HCT116 (cell line): ENCODE data around the gene FAM221B. TPM values are rescaled to one million over a fixed set of nuclear protein-coding genes. Genes with fewer than 3 reads are reported as not detected.

ENCODE experiments used
- ATAC-seq: fragments of 200-7000 bp; cut with Tn5 transposase; 2 replicates; pipeline ENCODE4 v1.9.1; 2020; ENCODE audit warnings: mild to moderate bottlenecking, moderate library complexity
- BruUV-seq: library from RNA; stranded (reverse); fragments of 400-500 nt; replicated peaks from 2 replicates; lab custom pipeline; 2021; lab: Mats Ljungman, UMichigan
- CTCF ChIA-PET: fragments of 300-600 bp; sonication (Branson Sonifier 250); formaldehyde crosslinking; loops from one replicate; lab custom pipeline; 2021; ENCODE audit warnings: antibody characterized with exemption; lab: Charles Lee
- POLR2A ChIA-PET: fragments of 300-600, 350-600 bp; sonication (Branson Sonifier 250); formaldehyde crosslinking; loops from one replicate; lab custom pipeline; 2021; ENCODE audit warnings: antibody characterized with exemption; lab: Charles Lee
- RAD21 ChIA-PET, 2 experiments: fragments of 300-600 bp; sonication (Branson Sonifier 250); formaldehyde crosslinking; loops; one replicate each; lab custom pipeline; 2023; ENCODE audit warnings: low total read pairs in 2 of 2; ENCODE audit not compliant: uncharacterized antibody in 2 of 2, unreplicated experiment in 2 of 2, low non-redundant PET in 1 of 2; lab: Charles Lee
- DNase-seq: peaks from one replicate; pipeline ENCODE4 v3.0.0-alpha.2; 2010; ENCODE audit warnings: low read depth, low spot score
- H2AFZ ChIP-seq: fragments of 200-600 bp; shearing (Covaris generic), sonication (generic); 2 replicates; pipeline ENCODE4 v1.6.1; 2017; ENCODE audit warnings: low read depth, mixed run types, mixed read lengths, antibody characterized with exemption, low read length; ENCODE audit not compliant: poor library complexity, severe bottlenecking
- H3K27ac ChIP-seq: 2 replicates; pipeline ENCODE4 v1.5.1; 2012; ENCODE audit warnings: low read depth, low read length
- H3K27me3 ChIP-seq: fragments of 200-600 bp; sonication (generic); 2 replicates; pipeline ENCODE4 v1.6.1; 2016; ENCODE audit warnings: mixed run types, low read length, mixed read lengths; ENCODE audit not compliant: insufficient read depth
- H3K36me3 ChIP-seq, 2 experiments: fragments of 200-500 bp in 1 of 2; fragments of 200-600 bp in 1 of 2; sonication (Bioruptor generic) in 1 of 2; sonication (generic) in 1 of 2; 2 replicates each; pipeline versions ENCODE4 v1.5.1 to v1.6.1; 2014 to 2016; ENCODE audit warnings: low read length in 2 of 2, inconsistent platforms in 1 of 2, mixed read lengths in 1 of 2, mixed run types in 1 of 2; ENCODE audit not compliant: insufficient read depth in 2 of 2, control insufficient read depth in 1 of 2
- H3K4me1 ChIP-seq, 2 experiments: fragments of 200-600 bp in 1 of 2; sonication (generic) in 1 of 2; 2 replicates each; pipeline versions ENCODE4 v1.5.1 to v1.6.1; 2012 to 2017; ENCODE audit warnings: low read length in 2 of 2, inconsistent platforms in 1 of 2, mild to moderate bottlenecking in 1 of 2, mixed read lengths in 1 of 2, mixed run types in 1 of 2, moderate library complexity in 1 of 2; ENCODE audit not compliant: insufficient read depth in 2 of 2, control insufficient read depth in 1 of 2
- H3K4me2 ChIP-seq: fragments of 200-600 bp; sonication (generic); 2 replicates; pipeline ENCODE4 v1.6.1; 2017; ENCODE audit warnings: mixed run types, low read length, mixed read lengths
- H3K4me3 ChIP-seq, 2 experiments: fragments of 200-600 bp in 1 of 2; sonication (generic) in 1 of 2; replicated peaks in 1 of 2; 2 replicates each; pipeline ENCODE4 v1.5.1; 2011 to 2016; ENCODE audit warnings: low read length in 2 of 2, control low read depth in 1 of 2, low read depth in 1 of 2, mild to moderate bottlenecking in 1 of 2, mixed read lengths in 1 of 2, mixed run types in 1 of 2
- H3K79me2 ChIP-seq: fragments of 200-600 bp; sonication (generic); 2 replicates; pipeline ENCODE4 v1.6.1; 2017; ENCODE audit warnings: mild to moderate bottlenecking, mixed run types, low read length, moderate library complexity, mixed read lengths; ENCODE audit not compliant: insufficient read depth
- H3K9ac ChIP-seq: fragments of 200-600 bp; sonication (generic); 2 replicates; pipeline ENCODE4 v1.6.1; 2016; ENCODE audit warnings: low read length, mixed read lengths
- H3K9me2 ChIP-seq: fragments of 200-600 bp; sonication (generic), shearing (Covaris generic); 2 replicates; pipeline ENCODE4 v1.6.1; 2017; ENCODE audit warnings: mixed run types, mild to moderate bottlenecking, moderate library complexity; ENCODE audit not compliant: insufficient read depth
- H3K9me3 ChIP-seq, 2 experiments: fragments of 200-500 bp in 1 of 2; fragments of 200-600 bp in 1 of 2; sonication (Bioruptor generic) in 1 of 2; sonication (generic) in 1 of 2; 2 replicates each; pipeline ENCODE4 v1.6.1; 2014 to 2017; ENCODE audit warnings: low read length in 2 of 2, mixed read lengths in 2 of 2, inconsistent platforms in 1 of 2, low read depth in 1 of 2, mild to moderate bottlenecking in 1 of 2, mixed run types in 1 of 2, moderate library complexity in 1 of 2; ENCODE audit not compliant: control insufficient read depth in 1 of 2, insufficient read depth in 1 of 2
- H4K20me1 ChIP-seq: fragments of 200-600 bp; sonication (generic), shearing (Covaris generic); 2 replicates; pipeline ENCODE4 v1.6.1; 2017; ENCODE audit warnings: mixed run types, mild to moderate bottlenecking, moderate library complexity; ENCODE audit not compliant: insufficient read depth
- CEBPB ChIP-seq: IDR thresholded peaks from 2 replicates; pipeline ENCODE4 v1.6.1; 2012; ENCODE audit warnings: low read depth
- EGR1 ChIP-seq: IDR thresholded peaks from 2 replicates; pipeline ENCODE4 v1.6.1; 2012; ENCODE audit warnings: low read depth
- ELF1 ChIP-seq: IDR thresholded peaks from 2 replicates; pipeline ENCODE4 v1.6.1; 2012; ENCODE audit warnings: low read depth, borderline replicate concordance
- JUND ChIP-seq: IDR thresholded peaks from 2 replicates; pipeline ENCODE4 v1.6.1; 2012
- REST ChIP-seq: IDR thresholded peaks from 2 replicates; pipeline ENCODE4 v1.6.1; 2012; ENCODE audit warnings: low read depth
- SIN3A ChIP-seq: IDR thresholded peaks from 2 replicates; pipeline ENCODE4 v1.6.1; 2012; ENCODE audit warnings: low read depth
- SRF ChIP-seq: IDR thresholded peaks from 2 replicates; pipeline ENCODE4 v1.6.1; 2012; ENCODE audit warnings: low read depth
- TCF7L2 ChIP-seq: IDR thresholded peaks from 2 replicates; pipeline ENCODE4 v1.7.0; 2011; ENCODE audit warnings: borderline replicate concordance, inconsistent platforms; ENCODE audit not compliant: insufficient read depth, insufficient read length; ENCODE audit errors: extremely low read depth
- ZBTB33 ChIP-seq: IDR thresholded peaks from 2 replicates; pipeline ENCODE4 v1.6.1; 2011; ENCODE audit warnings: mild to moderate bottlenecking, low read length, moderate library complexity; ENCODE audit not compliant: insufficient replicate concordance; ENCODE audit errors: extremely low read depth
- intact Hi-C: fragments of 100-400 bp; cut with micrococcal nuclease; formaldehyde crosslinking; loops from 2 replicates; pipeline ENCODE4 v1.10.0; 2022
- total RNA-seq: library from RNA; stranded (reverse); gene quantifications from one replicate; pipeline ENCODE4 v1.2.1, GENCODE V29; 2021; ENCODE audit not compliant: unreplicated experiment

Gene FAM221B
- total RNA-seq, 1 experiment from 2014 or later: not detected

DNA sequence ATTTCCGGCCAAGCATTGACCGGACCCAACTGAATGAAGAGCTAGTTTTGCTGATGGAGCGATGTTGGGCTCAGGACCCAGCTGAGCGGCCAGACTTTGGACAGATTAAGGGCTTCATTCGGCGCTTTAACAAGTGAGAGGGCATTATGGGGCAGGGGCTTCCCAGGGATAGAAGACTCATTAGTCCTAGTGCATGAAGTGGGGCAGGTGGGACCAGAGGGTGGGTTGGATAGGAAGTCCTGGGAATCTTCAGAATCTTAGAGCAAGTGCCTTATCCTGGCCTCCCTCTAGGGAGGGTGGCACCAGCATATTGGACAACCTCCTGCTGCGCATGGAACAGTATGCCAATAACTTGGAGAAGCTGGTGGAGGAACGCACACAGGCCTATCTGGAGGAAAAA, 22.4 kb downstream of the FAM221B start:
- Histone ChIP-seq H2AFZ (no peak overlapping the region), H3K4me3 (no peak overlapping the region), H3K27me3 (no peaks in the 10 kb centered on the region), H3K9ac (no peak overlapping the region), H3K79me2 (no peaks in the 10 kb centered on the region), H3K27ac (no peak overlapping the region), H3K9me2 (no peaks in the 10 kb centered on the region), H3K4me1 (no peaks in the 10 kb centered on the region), H3K9me3 (no peaks in the 10 kb centered on the region), H3K36me3 (peaks cover 3 to 7% of the 10 kb centered on the region in 2 experiments; a peak in 2 of 4 replicates), H4K20me1 (no peaks in the 10 kb centered on the region), H3K4me2 (no peak overlapping the region)
- ChIA-PET POLR2A (no interaction called here), CTCF (no interaction called here), RAD21 (no interaction called here)
- ATAC-seq: no peak
- TF ChIP-seq TCF7L2 (no peak), REST (no peak), JUND (no peak), EGR1 (no peak), SRF (no peak), ZBTB33 (no peak), ELF1 (no peak), SIN3A (no peak), CEBPB (no peak)
- no peak for DNase-seq
- no TSS peak for BruUV-seq
- intact Hi-C loops: no loop called here
